ENCODE results near the gene CD9. TPM values are rescaled to one million over a fixed set of nuclear protein-coding genes. Genes with fewer than 3 reads are reported as not detected.

The CD9 gene
- total and polyA plus RNA-seq, 2 donors (not counting 1 experiment from before 2014, with no cell fraction given): 7.2 to 12.8 TPM

DNA sequence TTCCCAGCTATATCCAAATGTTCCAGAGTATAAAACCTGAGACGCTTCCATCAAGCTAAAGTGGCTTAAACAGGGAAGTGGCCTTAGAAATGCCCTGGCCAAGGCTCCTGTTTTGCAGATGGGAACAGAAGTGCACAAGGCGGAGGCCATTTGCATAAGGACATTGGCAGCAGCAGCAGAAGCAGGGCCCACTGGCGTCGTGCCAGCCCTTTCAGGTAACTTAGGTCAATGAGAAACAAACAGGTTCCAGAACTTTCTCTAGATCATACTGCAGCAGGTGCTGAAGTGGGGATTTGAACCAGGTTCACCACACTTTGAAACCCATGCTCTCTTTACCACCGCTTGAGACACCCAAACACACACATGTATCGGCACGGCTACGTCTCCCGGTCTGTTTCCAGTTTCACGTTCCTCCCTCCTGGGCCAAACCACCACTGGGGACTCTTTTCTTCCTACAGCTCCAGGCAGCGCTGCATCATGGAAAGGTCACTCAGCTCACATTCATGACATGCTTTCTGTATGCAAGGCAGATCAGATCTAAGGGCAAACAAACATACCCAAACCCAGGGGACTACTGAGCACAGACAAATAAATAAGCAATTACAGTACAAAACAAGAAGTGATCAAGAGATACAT, 64.3 kb downstream of the CD9 start:
- Mint-ChIP-seq H3K27ac (no peak overlapping the region), H3K9me3 (ENCODE audit: insufficient read depth) (no peaks in the 10 kb centered on the region), H3K4me3 (no peak overlapping the region), H3K27me3 (peaks cover 19% of the 10 kb centered on the region), H3K4me1 (no peaks in the 10 kb centered on the region)
- Histone ChIP-seq H3K4me2 (replicated peaks; ENCODE audit: low read depth, low read length, poor library complexity, severe bottlenecking) (no peak overlapping the region), H3K27ac (ENCODE audit: low read length in 2 of 2) (no peak overlapping the region), H3K4me1 (ENCODE audit: control insufficient read depth in 2 of 2, insufficient read depth in 2 of 2, low read length in 2 of 2) (peaks cover 0 to 3% of the 10 kb centered on the region in 2 donors), H3K27me3 (replicated peaks in 1 of 4; ENCODE audit: control extremely low read depth in 1 of 4, control insufficient read depth in 3 of 4, insufficient read depth in 4 of 4, low read length in 3 of 4) (peaks cover 0 to 6% (median under 1%) of the 10 kb centered on the region in 4 experiments), H3K79me2 (ENCODE audit: control insufficient read depth, insufficient read depth, low read length) (no peaks in the 10 kb centered on the region), H3K4me3 (ENCODE audit: control extremely low read depth in 1 of 5, extremely low read depth in 1 of 5, insufficient read depth in 1 of 5, low read depth in 2 of 5, low read length in 4 of 5) (no peak overlapping the region), H2AFZ (ENCODE audit: insufficient read depth, low read depth, low read length, poor library complexity, severe bottlenecking) (no peak overlapping the region), H3K9me3 (ENCODE audit: control extremely low read depth in 1 of 3, control insufficient read depth in 2 of 3, insufficient read depth in 1 of 3, low read length in 2 of 3) (no peaks in the 10 kb centered on the region), H3K36me3 (replicated peaks in 1 of 2; ENCODE audit: control extremely low read depth in 1 of 2, control insufficient read depth in 1 of 2, extremely low read depth in 1 of 2, insufficient read depth in 2 of 2, low read length in 1 of 2) (no peaks in the 10 kb centered on the region), H3K9ac (ENCODE audit: low read length) (no peak overlapping the region), H4K20me1 (ENCODE audit: control insufficient read depth, insufficient read depth, low read length, poor library complexity, severe bottlenecking) (no peaks in the 10 kb centered on the region)
- no peak for DNase-seq
- no peak for ATAC-seq (ENCODE audit: low read depth)
- TF ChIP-seq EZH2 (IDR thresholded peaks at IDR 0.05; ENCODE audit: borderline replicate concordance, insufficient read depth, low read depth, low read length, poor library complexity, severe bottlenecking): no peak
- TF ChIP-seq, protein P1, sequence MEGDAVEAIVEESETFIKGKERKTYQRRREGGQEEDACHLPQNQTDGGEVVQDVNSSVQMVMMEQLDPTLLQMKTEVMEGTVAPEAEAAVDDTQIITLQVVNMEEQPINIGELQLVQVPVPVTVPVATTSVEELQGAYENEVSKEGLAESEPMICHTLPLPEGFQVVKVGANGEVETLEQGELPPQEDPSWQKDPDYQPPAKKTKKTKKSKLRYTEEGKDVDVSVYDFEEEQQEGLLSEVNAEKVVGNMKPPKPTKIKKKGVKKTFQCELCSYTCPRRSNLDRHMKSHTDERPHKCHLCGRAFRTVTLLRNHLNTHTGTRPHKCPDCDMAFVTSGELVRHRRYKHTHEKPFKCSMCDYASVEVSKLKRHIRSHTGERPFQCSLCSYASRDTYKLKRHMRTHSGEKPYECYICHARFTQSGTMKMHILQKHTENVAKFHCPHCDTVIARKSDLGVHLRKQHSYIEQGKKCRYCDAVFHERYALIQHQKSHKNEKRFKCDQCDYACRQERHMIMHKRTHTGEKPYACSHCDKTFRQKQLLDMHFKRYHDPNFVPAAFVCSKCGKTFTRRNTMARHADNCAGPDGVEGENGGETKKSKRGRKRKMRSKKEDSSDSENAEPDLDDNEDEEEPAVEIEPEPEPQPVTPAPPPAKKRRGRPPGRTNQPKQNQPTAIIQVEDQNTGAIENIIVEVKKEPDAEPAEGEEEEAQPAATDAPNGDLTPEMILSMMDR (IDR thresholded peaks at IDR 0.05): no peak
- WGBS (ENCODE audit: insufficient coverage): 87% methylated on average over 11 of the region's 11 CpGs
- ChIA-PET CTCF (interaction anchor here (1.1 kb wide), 2 partner anchors 9 to 70 kb away, joined by 3 read pairs; no protein-coding TSS in a partner anchor), POLR2A (no interaction called here)
- intact Hi-C loops (cut with micrococcal nuclease): no loop called here

DNA sequence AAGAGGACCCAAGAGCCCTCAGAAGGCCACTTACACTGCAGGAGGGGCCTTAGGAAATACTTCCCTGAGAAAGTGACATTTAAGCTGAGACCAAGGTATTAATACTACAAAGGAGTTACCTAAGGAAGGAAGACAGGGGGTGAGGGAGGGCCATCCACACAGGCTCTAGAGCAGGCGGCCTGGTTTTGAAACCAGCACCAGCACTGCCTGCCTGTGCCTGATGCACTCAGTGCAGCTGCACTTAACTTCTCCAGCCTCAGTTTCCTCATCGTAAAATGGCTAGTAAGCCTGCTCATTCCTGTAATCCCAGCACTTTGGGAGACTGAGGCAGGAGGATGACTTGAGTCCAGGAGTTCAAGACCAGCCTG, 64.8 kb downstream of the CD9 start:
- peaks cover 0 to 6% (median under 1%) of the 10 kb centered on the region in 4 experiments for H3K27me3 ChIP-seq (replicated peaks in 1 of 4; ENCODE audit: control extremely low read depth in 1 of 4, control insufficient read depth in 3 of 4, insufficient read depth in 4 of 4, low read length in 3 of 4)
- no peak overlapping the region for H2AFZ ChIP-seq (ENCODE audit: insufficient read depth, low read depth, low read length, poor library complexity, severe bottlenecking)
- no peak for ATAC-seq (ENCODE audit: low read depth)
- Mint-ChIP-seq H3K4me1 (no peaks in the 10 kb centered on the region), H3K9me3 (ENCODE audit: insufficient read depth) (no peaks in the 10 kb centered on the region), H3K27ac (no peak overlapping the region), H3K4me3 (no peak overlapping the region), H3K27me3 (peaks cover 19% of the 10 kb centered on the region)
- no peak overlapping the region for H3K9ac ChIP-seq (ENCODE audit: low read length)
- no peak overlapping the region for H3K4me2 ChIP-seq (replicated peaks; ENCODE audit: low read depth, low read length, poor library complexity, severe bottlenecking)
- TF ChIP-seq EZH2 (IDR thresholded peaks at IDR 0.05; ENCODE audit: borderline replicate concordance, insufficient read depth, low read depth, low read length, poor library complexity, severe bottlenecking): no peak
- TF ChIP-seq, protein P1 (IDR thresholded peaks at IDR 0.05): no peak
- no peak for DNase-seq
- peaks cover 0 to 3% of the 10 kb centered on the region in 2 donors for H3K4me1 ChIP-seq (ENCODE audit: control insufficient read depth in 2 of 2, insufficient read depth in 2 of 2, low read length in 2 of 2)
- no peaks in the 10 kb centered on the region for H3K79me2 ChIP-seq (ENCODE audit: control insufficient read depth, insufficient read depth, low read length)
- no peaks in the 10 kb centered on the region for H3K36me3 ChIP-seq (replicated peaks in 1 of 2; ENCODE audit: control extremely low read depth in 1 of 2, control insufficient read depth in 1 of 2, extremely low read depth in 1 of 2, insufficient read depth in 2 of 2, low read length in 1 of 2)
- H3K4me3 ChIP-seq (ENCODE audit: control extremely low read depth in 1 of 5, extremely low read depth in 1 of 5, insufficient read depth in 1 of 5, low read depth in 2 of 5, low read length in 4 of 5): no peak overlapping the region
- CTCF ChIA-PET: interaction anchor here (1.1 kb wide), 1 partner anchor 9 kb away, joined by 3 read pairs; no protein-coding TSS in a partner anchor
- 83% methylated on average over 1 of the region's 2 CpGs for WGBS (ENCODE audit: insufficient coverage)
- intact Hi-C loops (cut with micrococcal nuclease): no loop called here
- POLR2A ChIA-PET: no interaction called here
- no peaks in the 10 kb centered on the region for H4K20me1 ChIP-seq (ENCODE audit: control insufficient read depth, insufficient read depth, low read length, poor library complexity, severe bottlenecking)
- no peak overlapping the region for H3K27ac ChIP-seq (ENCODE audit: low read length in 2 of 2)
- H3K9me3 ChIP-seq (ENCODE audit: control extremely low read depth in 1 of 3, control insufficient read depth in 2 of 3, insufficient read depth in 1 of 3, low read length in 2 of 3): no peaks in the 10 kb centered on the region

Data from B cell (primary cell).